Astrocyte (in vitro differentiated cells and primary cell): ENCODE data around the gene TARP.

Experiments
- CTCF ChIP-seq: IDR thresholded peaks from 2 replicates; pipeline ENCODE4 v1.5.1; 2011; ENCODE audit warnings: low read depth, mild to moderate bottlenecking, inconsistent platforms, low read length, moderate library complexity; ENCODE audit not compliant: insufficient read depth
- EZH2 ChIP-seq: IDR thresholded peaks from 2 replicates; pipeline ENCODE4 v1.6.1; 2012; ENCODE audit warnings: mild to moderate bottlenecking, low read length, inconsistent platforms; ENCODE audit not compliant: insufficient read depth

GRCh38 chr7:38274927-38275620 lies 1.6 kb upstream of the TARP start:
- TF ChIP-seq CTCF, result no peak
- TF ChIP-seq EZH2, result no peak
